ENCODE data around the gene YIPF6.

Gene YIPF6

DNA sequence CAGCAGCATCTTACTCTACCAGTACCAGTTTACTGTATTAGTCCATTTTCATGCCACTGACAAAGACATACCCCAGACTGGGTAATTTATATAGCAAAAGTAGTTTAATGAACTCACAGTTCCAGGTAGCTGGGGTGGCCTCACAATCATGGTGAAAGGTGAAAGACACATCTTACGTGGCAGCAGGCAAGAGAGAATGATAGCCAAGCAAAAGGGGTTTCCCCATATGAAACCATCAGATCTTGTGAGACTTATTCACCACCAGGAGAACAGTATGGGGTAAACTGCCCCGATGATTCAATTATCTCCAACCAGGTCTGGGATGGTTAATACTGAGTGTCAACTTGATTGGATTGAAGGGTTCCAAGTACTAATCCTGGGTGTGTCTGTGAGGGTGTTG, 69.3 kb downstream of the YIPF6 start:
- Histone ChIP-seq H3K23ac (ENCODE audit: low read length) (no peak overlapping the region), H3K18ac (ENCODE audit: low read length) (no peak overlapping the region), H4K8ac (ENCODE audit: low read depth, low read length) (no peak overlapping the region), H2BK120ac (ENCODE audit: low read depth, low read length) (no peak overlapping the region), H3K4me2 (ENCODE audit: low read length) (no peak overlapping the region), H2BK15ac (replicated peaks; ENCODE audit: low read depth) (no peak overlapping the region), H3K27ac (ENCODE audit: low read depth, low read length) (no peak overlapping the region), H3K4ac (ENCODE audit: low read depth, low read length) (no peak overlapping the region), H3K27me3 (ENCODE audit: insufficient read depth, low read length, poor library complexity) (no peaks in the 10 kb centered on the region), H4K5ac (ENCODE audit: low read length) (no peak overlapping the region), H3K36me3 (ENCODE audit: control insufficient read depth, insufficient read depth, low read length) (no peaks in the 10 kb centered on the region), H2AK5ac (ENCODE audit: low read length) (no peak overlapping the region), H3K56ac (ENCODE audit: low read length) (no peak overlapping the region), H3K4me1 (ENCODE audit: control insufficient read depth, low read depth, low read length) (no peaks in the 10 kb centered on the region), H2BK5ac (ENCODE audit: low read length) (no peak overlapping the region), H3K4me3 (ENCODE audit: low read length) (no peak overlapping the region), H3K79me2 (ENCODE audit: control insufficient read depth, insufficient read depth, low read length) (no peaks in the 10 kb centered on the region), H3K9ac (ENCODE audit: low read length) (no peak overlapping the region), H3K79me1 (ENCODE audit: low read length) (no peaks in the 10 kb centered on the region)
- no CpG with 5 or more reads among the region's 2 CpGs for WGBS (ENCODE audit: extremely low coverage, insufficient coverage, low lambda C conversion rate)
- no peak for DNase-seq

DNA sequence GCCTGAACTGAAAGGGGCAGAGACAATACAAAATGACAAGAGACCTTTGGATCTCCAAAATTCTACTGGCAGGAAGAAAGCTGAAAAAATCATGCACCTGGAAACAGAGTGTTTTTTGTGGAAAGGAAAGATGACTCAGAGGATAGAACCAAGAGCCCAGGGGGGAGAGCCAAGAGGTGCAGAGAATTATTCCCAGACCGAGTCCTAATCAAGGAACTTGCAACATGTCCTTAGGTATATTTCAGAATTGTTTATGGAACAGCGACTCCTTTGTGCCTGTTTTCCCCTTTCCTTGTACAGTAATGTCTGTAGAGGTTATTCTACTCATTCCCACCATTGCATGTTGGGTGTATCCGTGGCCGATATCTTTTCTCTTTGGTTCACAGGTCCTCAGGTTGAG, 71.7 kb downstream of the YIPF6 start:
- H3K56ac ChIP-seq (ENCODE audit: low read length), result no peak overlapping the region
- no peaks in the 10 kb centered on the region for H3K27me3 ChIP-seq (ENCODE audit: insufficient read depth, low read length, poor library complexity)
- no peak overlapping the region for H3K9ac ChIP-seq (ENCODE audit: low read length)
- H3K79me1 ChIP-seq (ENCODE audit: low read length), result no peaks in the 10 kb centered on the region
- H3K18ac ChIP-seq (ENCODE audit: low read length), result no peak overlapping the region
- H3K27ac ChIP-seq (ENCODE audit: low read depth, low read length), result no peak overlapping the region
- H2BK15ac ChIP-seq (replicated peaks; ENCODE audit: low read depth), result no peak overlapping the region
- no peak overlapping the region for H2BK120ac ChIP-seq (ENCODE audit: low read depth, low read length)
- no peaks in the 10 kb centered on the region for H3K36me3 ChIP-seq (ENCODE audit: control insufficient read depth, insufficient read depth, low read length)
- H2AK5ac ChIP-seq (ENCODE audit: low read length), result no peak overlapping the region
- no peak overlapping the region for H3K4me3 ChIP-seq (ENCODE audit: low read length)
- H3K4ac ChIP-seq (ENCODE audit: low read depth, low read length), result no peak overlapping the region
- H4K5ac ChIP-seq (ENCODE audit: low read length), result no peak overlapping the region
- no peak overlapping the region for H3K4me2 ChIP-seq (ENCODE audit: low read length)
- H3K23ac ChIP-seq (ENCODE audit: low read length), result no peak overlapping the region
- H3K4me1 ChIP-seq (ENCODE audit: control insufficient read depth, low read depth, low read length), result no peaks in the 10 kb centered on the region
- WGBS (ENCODE audit: extremely low coverage, insufficient coverage, low lambda C conversion rate), result no CpG with 5 or more reads among the region's 4 CpGs
- no peak for DNase-seq
- no peak overlapping the region for H4K8ac ChIP-seq (ENCODE audit: low read depth, low read length)
- H3K79me2 ChIP-seq (ENCODE audit: control insufficient read depth, insufficient read depth, low read length), result no peaks in the 10 kb centered on the region
- no peak overlapping the region for H2BK5ac ChIP-seq (ENCODE audit: low read length)

DNA sequence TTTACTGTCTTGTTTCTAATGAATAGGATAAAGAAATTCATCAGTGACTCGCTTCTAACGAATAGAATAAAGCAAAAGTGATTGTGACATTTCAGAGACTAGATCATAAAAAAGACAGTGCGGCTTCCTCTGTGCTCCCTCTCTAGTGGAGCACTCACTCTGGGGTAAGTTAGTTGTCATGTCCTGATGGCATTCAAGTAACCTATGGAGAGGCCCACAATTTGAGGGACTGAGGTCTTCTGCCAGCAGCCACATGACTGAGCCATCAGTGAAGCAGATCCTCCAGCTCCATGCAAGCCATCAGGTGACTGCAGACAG, 72.4 kb downstream of the YIPF6 start:
- no peak overlapping the region for H4K5ac ChIP-seq (ENCODE audit: low read length)
- H3K9ac ChIP-seq (ENCODE audit: low read length), result no peak overlapping the region
- no peak overlapping the region for H3K23ac ChIP-seq (ENCODE audit: low read length)
- H2BK15ac ChIP-seq (replicated peaks; ENCODE audit: low read depth), result no peak overlapping the region
- H3K79me2 ChIP-seq (ENCODE audit: control insufficient read depth, insufficient read depth, low read length), result no peaks in the 10 kb centered on the region
- no peaks in the 10 kb centered on the region for H3K36me3 ChIP-seq (ENCODE audit: control insufficient read depth, insufficient read depth, low read length)
- H2BK5ac ChIP-seq (ENCODE audit: low read length), result no peak overlapping the region
- H3K27ac ChIP-seq (ENCODE audit: low read depth, low read length), result no peak overlapping the region
- H3K4me1 ChIP-seq (ENCODE audit: control insufficient read depth, low read depth, low read length), result no peaks in the 10 kb centered on the region
- H3K4me3 ChIP-seq (ENCODE audit: low read length), result no peak overlapping the region
- DNase-seq, result no peak
- no peaks in the 10 kb centered on the region for H3K79me1 ChIP-seq (ENCODE audit: low read length)
- H3K4me2 ChIP-seq (ENCODE audit: low read length), result no peak overlapping the region
- no peak overlapping the region for H3K4ac ChIP-seq (ENCODE audit: low read depth, low read length)
- no peak overlapping the region for H4K8ac ChIP-seq (ENCODE audit: low read depth, low read length)
- no peaks in the 10 kb centered on the region for H3K27me3 ChIP-seq (ENCODE audit: insufficient read depth, low read length, poor library complexity)
- H2BK120ac ChIP-seq (ENCODE audit: low read depth, low read length), result no peak overlapping the region
- H3K18ac ChIP-seq (ENCODE audit: low read length), result no peak overlapping the region
- H2AK5ac ChIP-seq (ENCODE audit: low read length), result no peak overlapping the region
- no peak overlapping the region for H3K56ac ChIP-seq (ENCODE audit: low read length)
- no CpG with 5 or more reads among the region's 3 CpGs for WGBS (ENCODE audit: extremely low coverage, insufficient coverage, low lambda C conversion rate)

DNA sequence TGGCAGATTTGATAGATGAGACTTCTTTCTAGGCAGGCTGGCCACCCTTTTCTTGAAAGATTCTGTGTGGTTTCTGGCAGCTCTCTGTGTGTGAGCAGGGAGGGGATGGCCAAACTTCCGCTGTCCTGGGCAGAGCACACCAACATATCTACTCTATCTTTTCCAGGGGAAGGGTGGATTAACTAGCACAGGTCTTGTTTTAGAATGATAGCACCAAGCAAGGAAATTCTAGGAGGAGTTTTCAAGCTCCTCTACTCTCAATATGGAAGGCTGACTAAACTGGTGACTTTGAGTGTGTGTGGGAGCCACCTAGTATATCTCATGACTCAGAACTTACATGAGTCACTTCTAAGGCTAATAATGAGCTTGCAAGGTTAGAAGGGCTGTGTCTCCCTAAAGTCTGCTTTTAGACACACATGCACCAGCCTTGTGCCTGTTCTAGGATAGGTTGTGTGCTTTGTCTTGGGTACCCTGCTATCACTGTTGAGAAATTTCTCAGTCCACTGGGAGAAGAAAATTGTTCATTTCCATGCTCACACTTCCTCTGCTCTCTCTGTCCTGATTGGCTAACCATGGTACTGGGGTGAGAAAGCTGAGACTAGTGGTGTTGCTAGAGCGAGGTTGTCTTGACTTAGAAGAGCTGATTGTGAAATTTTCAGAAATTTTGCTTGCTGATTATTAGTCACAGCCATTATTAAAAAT, 72.9 kb downstream of the YIPF6 start:
- no peak overlapping the region for H4K8ac ChIP-seq (ENCODE audit: low read depth, low read length)
- H3K56ac ChIP-seq (ENCODE audit: low read length), result no peak overlapping the region
- no peak overlapping the region for H3K4me3 ChIP-seq (ENCODE audit: low read length)
- H4K5ac ChIP-seq (ENCODE audit: low read length), result no peak overlapping the region
- no peak overlapping the region for H2BK5ac ChIP-seq (ENCODE audit: low read length)
- H3K79me2 ChIP-seq (ENCODE audit: control insufficient read depth, insufficient read depth, low read length), result no peaks in the 10 kb centered on the region
- no peaks in the 10 kb centered on the region for H3K4me1 ChIP-seq (ENCODE audit: control insufficient read depth, low read depth, low read length)
- no peaks in the 10 kb centered on the region for H3K36me3 ChIP-seq (ENCODE audit: control insufficient read depth, insufficient read depth, low read length)
- no peak overlapping the region for H3K4ac ChIP-seq (ENCODE audit: low read depth, low read length)
- no peak overlapping the region for H3K4me2 ChIP-seq (ENCODE audit: low read length)
- no peak overlapping the region for H2BK120ac ChIP-seq (ENCODE audit: low read depth, low read length)
- peak; percentile 8 for DNase-seq
- H3K27ac ChIP-seq (ENCODE audit: low read depth, low read length), result no peak overlapping the region
- H3K18ac ChIP-seq (ENCODE audit: low read length), result no peak overlapping the region
- H3K79me1 ChIP-seq (ENCODE audit: low read length), result no peaks in the 10 kb centered on the region
- H3K23ac ChIP-seq (ENCODE audit: low read length), result no peak overlapping the region
- H3K9ac ChIP-seq (ENCODE audit: low read length), result no peak overlapping the region
- WGBS (ENCODE audit: extremely low coverage, insufficient coverage, low lambda C conversion rate), result no CpG with 5 or more reads among the region's 2 CpGs
- no peak overlapping the region for H2BK15ac ChIP-seq (replicated peaks; ENCODE audit: low read depth)
- H3K27me3 ChIP-seq (ENCODE audit: insufficient read depth, low read length, poor library complexity), result no peaks in the 10 kb centered on the region
- no peak overlapping the region for H2AK5ac ChIP-seq (ENCODE audit: low read length)

DNA sequence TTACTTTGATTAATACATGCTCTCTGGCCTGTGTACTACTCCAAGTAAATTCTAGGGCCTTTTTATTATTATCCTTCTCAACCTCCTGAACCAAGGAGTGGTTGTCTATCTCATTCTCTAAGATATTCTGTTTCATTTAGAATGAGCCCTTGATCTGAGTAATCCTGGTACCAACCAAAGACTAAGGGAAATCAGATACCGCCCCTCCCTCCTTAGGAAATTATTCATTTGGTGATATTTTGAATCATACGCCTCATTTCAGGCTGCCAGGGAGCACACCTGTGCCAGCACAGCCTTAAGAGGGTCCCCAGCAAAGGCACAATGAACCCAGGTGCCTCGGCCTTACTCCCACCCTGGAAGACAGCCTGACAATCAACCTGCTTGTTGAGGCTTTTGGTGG, 75.4 kb downstream of the YIPF6 start:
- H2BK15ac ChIP-seq (replicated peaks; ENCODE audit: low read depth), result no peak overlapping the region
- no peaks in the 10 kb centered on the region for H3K79me1 ChIP-seq (ENCODE audit: low read length)
- no peak overlapping the region for H4K8ac ChIP-seq (ENCODE audit: low read depth, low read length)
- H2BK5ac ChIP-seq (ENCODE audit: low read length), result no peak overlapping the region
- no peaks in the 10 kb centered on the region for H3K36me3 ChIP-seq (ENCODE audit: control insufficient read depth, insufficient read depth, low read length)
- no peak overlapping the region for H3K18ac ChIP-seq (ENCODE audit: low read length)
- no peak for DNase-seq
- H2BK120ac ChIP-seq (ENCODE audit: low read depth, low read length), result no peak overlapping the region
- no peak overlapping the region for H4K5ac ChIP-seq (ENCODE audit: low read length)
- no peak overlapping the region for H3K9ac ChIP-seq (ENCODE audit: low read length)
- H3K4ac ChIP-seq (ENCODE audit: low read depth, low read length), result no peak overlapping the region
- no CpG with 5 or more reads among the region's 3 CpGs for WGBS (ENCODE audit: extremely low coverage, insufficient coverage, low lambda C conversion rate)
- no peak overlapping the region for H3K23ac ChIP-seq (ENCODE audit: low read length)
- no peaks in the 10 kb centered on the region for H3K79me2 ChIP-seq (ENCODE audit: control insufficient read depth, insufficient read depth, low read length)
- no peak overlapping the region for H2AK5ac ChIP-seq (ENCODE audit: low read length)
- H3K56ac ChIP-seq (ENCODE audit: low read length), result no peak overlapping the region
- H3K4me1 ChIP-seq (ENCODE audit: control insufficient read depth, low read depth, low read length), result no peaks in the 10 kb centered on the region
- H3K27me3 ChIP-seq (ENCODE audit: insufficient read depth, low read length, poor library complexity), result no peaks in the 10 kb centered on the region
- no peak overlapping the region for H3K4me3 ChIP-seq (ENCODE audit: low read length)
- H3K4me2 ChIP-seq (ENCODE audit: low read length), result no peak overlapping the region
- no peak overlapping the region for H3K27ac ChIP-seq (ENCODE audit: low read depth, low read length)

DNA sequence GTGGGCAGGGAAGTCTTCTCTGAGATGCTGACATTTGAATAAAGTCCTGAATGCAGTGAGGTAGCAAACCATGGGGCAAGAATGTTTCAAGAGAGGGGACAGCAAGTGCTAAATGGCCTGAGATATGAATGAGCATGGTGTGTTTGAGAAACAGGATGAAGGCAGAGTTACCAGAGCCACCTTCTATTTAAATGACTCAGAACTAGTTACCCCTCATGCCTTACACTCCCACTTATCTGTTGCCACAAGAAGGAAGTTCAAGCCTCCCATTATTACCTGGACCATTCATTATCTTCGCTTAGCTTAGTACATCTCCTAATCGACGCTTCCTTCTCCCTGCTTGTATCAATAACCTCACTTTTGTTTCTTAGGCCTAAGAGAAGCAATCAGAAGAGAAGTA, 81.0 kb downstream of the YIPF6 start:
- no peaks in the 10 kb centered on the region for H3K4me1 ChIP-seq (ENCODE audit: control insufficient read depth, low read depth, low read length)
- H3K4ac ChIP-seq (ENCODE audit: low read depth, low read length), result no peak overlapping the region
- H3K4me2 ChIP-seq (ENCODE audit: low read length), result no peak overlapping the region
- H3K27ac ChIP-seq (ENCODE audit: low read depth, low read length), result no peak overlapping the region
- H3K9ac ChIP-seq (ENCODE audit: low read length), result no peak overlapping the region
- H3K79me1 ChIP-seq (ENCODE audit: low read length), result no peaks in the 10 kb centered on the region
- H4K8ac ChIP-seq (ENCODE audit: low read depth, low read length), result no peak overlapping the region
- no peak overlapping the region for H4K5ac ChIP-seq (ENCODE audit: low read length)
- H3K36me3 ChIP-seq (ENCODE audit: control insufficient read depth, insufficient read depth, low read length), result no peaks in the 10 kb centered on the region
- H3K27me3 ChIP-seq (ENCODE audit: insufficient read depth, low read length, poor library complexity), result no peaks in the 10 kb centered on the region
- no CpG with 5 or more reads among the region's 3 CpGs for WGBS (ENCODE audit: extremely low coverage, insufficient coverage, low lambda C conversion rate)
- H3K4me3 ChIP-seq (ENCODE audit: low read length), result no peak overlapping the region
- H2BK15ac ChIP-seq (replicated peaks; ENCODE audit: low read depth), result no peak overlapping the region
- H3K56ac ChIP-seq (ENCODE audit: low read length), result no peak overlapping the region
- H2BK120ac ChIP-seq (ENCODE audit: low read depth, low read length), result no peak overlapping the region
- H2BK5ac ChIP-seq (ENCODE audit: low read length), result no peak overlapping the region
- no peak overlapping the region for H3K23ac ChIP-seq (ENCODE audit: low read length)
- H3K79me2 ChIP-seq (ENCODE audit: control insufficient read depth, insufficient read depth, low read length), result no peaks in the 10 kb centered on the region
- no peak overlapping the region for H3K18ac ChIP-seq (ENCODE audit: low read length)
- H2AK5ac ChIP-seq (ENCODE audit: low read length), result no peak overlapping the region
- DNase-seq, result no peak
